ENCODE measurements around the gene EBI3.
"Not testable (repeated sequence)": the region's sequence is repeated elsewhere in the genome, so short reads cannot be mapped to it uniquely, and the experiment has no call there.

Gene EBI3

DNA sequence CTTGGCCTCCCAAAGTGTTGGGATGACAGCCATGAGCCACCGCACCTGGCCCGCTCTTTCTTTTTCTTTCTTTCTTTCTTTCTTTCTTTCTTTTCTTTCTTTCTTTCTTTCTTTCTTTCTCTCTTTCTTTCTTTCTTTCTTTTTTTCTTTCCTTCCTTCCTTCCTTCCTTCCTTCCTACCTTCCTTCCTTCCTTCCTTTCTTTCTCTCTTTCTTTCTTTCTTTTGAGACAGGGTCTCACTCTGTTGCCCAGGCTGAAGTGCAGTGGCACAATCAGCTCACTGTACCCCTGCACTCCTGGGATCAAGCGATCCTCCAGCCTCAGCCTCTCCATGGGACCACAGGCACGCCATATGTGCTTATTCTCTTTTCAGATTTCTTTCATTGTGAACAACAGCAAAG is 56.8 kb downstream of the EBI3 start:
- H3K23ac ChIP-seq (ENCODE audit: low read length in 2 of 2); H2AK5ac ChIP-seq (ENCODE audit: low read length, severe bottlenecking); H2BK120ac ChIP-seq (ENCODE audit: low read depth, low read length); H3K14ac ChIP-seq (ENCODE audit: low read length in 2 of 2); H4K8ac ChIP-seq (ENCODE audit: low read length); H2BK5ac ChIP-seq (ENCODE audit: low read depth, low read length, poor library complexity, severe bottlenecking); H2BK15ac ChIP-seq (ENCODE audit: low read depth, poor library complexity, severe bottlenecking); H2AFZ ChIP-seq (ENCODE audit: low read depth, low read length); H2BK12ac ChIP-seq (ENCODE audit: low read length in 2 of 2); DNase-seq; H3K4me2 ChIP-seq (ENCODE audit: low read length, poor library complexity, severe bottlenecking); H3K79me1 ChIP-seq (replicated peaks; ENCODE audit: low read length, poor library complexity, severe bottlenecking); H3K9me3 ChIP-seq (ENCODE audit: control insufficient read depth, low read length); H3K4me1 ChIP-seq (ENCODE audit: control insufficient read depth, insufficient read depth, low read depth, low read length); H3K4ac ChIP-seq (ENCODE audit: low read depth in 1 of 2, low read length in 2 of 2); H3K18ac ChIP-seq (ENCODE audit: low read depth in 1 of 2, low read length in 2 of 2); H3K9ac ChIP-seq (ENCODE audit: low read length); H3K36me3 ChIP-seq (ENCODE audit: control insufficient read depth in 1 of 2, insufficient read depth in 2 of 2, low read depth in 1 of 2, low read length in 2 of 2); H3K4me3 ChIP-seq (ENCODE audit: insufficient read depth in 1 of 2, low read depth in 1 of 2, low read length in 2 of 2); H4K91ac ChIP-seq (ENCODE audit: low read length); H3K27ac ChIP-seq (ENCODE audit: low read length, poor library complexity, severe bottlenecking): not testable (repeated sequence)
- WGBS, result 91% methylated on average over 4 of the region's 4 CpGs
- H3K27me3 ChIP-seq (ENCODE audit: control insufficient read depth in 1 of 2, insufficient read depth in 1 of 2, low read length in 2 of 2), result peaks cover 38 to 53% of the 10 kb centered on the region in 2 experiments
